Raji (cell line): Measurements from ENCODE around the gene DCPS.

Source experiments
- POLR2A ChIP-seq: IDR thresholded peaks from 2 replicates; pipeline ENCODE4 v1.6.1; 2011; ENCODE audit warnings: low read depth, low read length, control low read depth; ENCODE audit not compliant: insufficient read depth

Gene DCPS

GRCh38 chr11:126311401-126312291 is 7.8 kb downstream of the DCPS start:
- TF ChIP-seq POLR2A, result no peak

- TF ChIP-seq POLR2A, result no peak
These were observed 9.1 kb downstream of the DCPS start for GRCh38 chr11:126312961-126313360.

- TF ChIP-seq POLR2A, result no peak
These were observed 10.0 kb downstream of the DCPS start for GRCh38 chr11:126313826-126314225.

GRCh38 chr11:126317432-126317755 is 13.5 kb downstream of the DCPS start:
- TF ChIP-seq POLR2A, result no peak

GRCh38 chr11:126317756-126318573 is 14.1 kb downstream of the DCPS start:
- TF ChIP-seq POLR2A, result no peak

- TF ChIP-seq POLR2A, result no peak
These were observed 14.9 kb downstream of the DCPS start for GRCh38 chr11:126318574-126319373.

GRCh38 chr11:126319374-126319740 is 15.5 kb downstream of the DCPS start:
- TF ChIP-seq POLR2A, result no peak

- no peak for TF ChIP-seq POLR2A
These were observed 19.1 kb downstream of the DCPS start for GRCh38 chr11:126322996-126323395.

- TF ChIP-seq POLR2A, result no peak
These were observed 23.6 kb downstream of the DCPS start for GRCh38 chr11:126327281-126328000.

GRCh38 chr11:126328001-126328390 is 24.1 kb downstream of the DCPS start:
- no peak for TF ChIP-seq POLR2A

- no peak for TF ChIP-seq POLR2A
These were observed 24.6 kb downstream of the DCPS start for GRCh38 chr11:126328444-126328843.

- no peak for TF ChIP-seq POLR2A
These were observed 25.2 kb downstream of the DCPS start for GRCh38 chr11:126328938-126329643.

GRCh38 chr11:126329644-126330211 is 25.9 kb downstream of the DCPS start:
- no peak for TF ChIP-seq POLR2A

- TF ChIP-seq POLR2A, result no peak
These were observed 27.4 kb downstream of the DCPS start for GRCh38 chr11:126331286-126331685.
